Nephron (organoid): ENCODE results near the gene HIPK2.

Source experiments
- H3K27ac Mint-ChIP-seq, 3 experiments: 2 replicates each; pipeline ENCODE4 v1.8.0; 2020; ENCODE audit warnings: mixed read lengths in 3 of 3, mild to moderate bottlenecking in 2 of 3, moderate library complexity in 1 of 3
- H3K27me3 Mint-ChIP-seq: 2 replicates; pipeline ENCODE4 v1.8.0; 2021; ENCODE audit warnings: low read depth, mild to moderate bottlenecking, moderate library complexity, mixed read lengths
- H3K36me3 Mint-ChIP-seq: 2 replicates; pipeline ENCODE4 v1.8.0; 2020; ENCODE audit warnings: low read depth, mixed read lengths
- H3K4me1 Mint-ChIP-seq: 2 replicates; pipeline ENCODE4 v1.8.0; 2020; ENCODE audit warnings: mixed read lengths
- H3K4me3 Mint-ChIP-seq, 3 experiments: 2 replicates each; pipeline ENCODE4 v1.8.0; 2020; ENCODE audit warnings: mild to moderate bottlenecking in 3 of 3, mixed read lengths in 3 of 3, moderate library complexity in 2 of 3
- H3K9me3 Mint-ChIP-seq: 2 replicates; pipeline ENCODE4 v1.8.0; 2020; ENCODE audit warnings: mixed read lengths
- TF ChIP-seq, protein P1 (sequence below), 3 experiments: fragments of 200-600 bp; sonication (generic); IDR thresholded peaks; one replicate each; pipeline ENCODE4 v1.5.0; 2021; ENCODE audit warnings: antibody characterized with exemption in 3 of 3; ENCODE audit not compliant: unreplicated experiment in 3 of 3

The HIPK2 gene

DNA sequence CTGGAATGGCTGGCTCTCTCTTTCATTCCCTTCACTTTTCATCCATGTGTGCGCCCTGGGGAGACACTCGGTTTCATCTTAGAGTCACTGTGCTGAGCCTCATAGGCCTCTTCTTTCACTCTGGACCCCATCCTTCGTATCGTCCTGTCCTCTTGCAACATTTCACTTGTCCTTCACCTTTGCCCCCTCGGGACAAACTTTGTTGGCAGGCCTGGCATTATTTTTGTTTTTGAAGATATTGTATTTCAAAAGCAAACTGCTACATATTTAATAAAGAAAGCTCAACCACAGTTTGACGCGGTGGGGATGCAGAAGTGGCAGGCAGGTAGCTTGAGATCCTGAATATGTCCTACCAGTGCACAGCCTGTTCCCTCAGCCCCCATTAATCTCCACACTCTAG lies 36.6 kb downstream of the HIPK2 start:
- H3K27me3 Mint-ChIP-seq, result no peaks in the 10 kb centered on the region
- no peak overlapping the region for H3K4me3 Mint-ChIP-seq
- peaks cover 56% of the 10 kb centered on the region for H3K4me1 Mint-ChIP-seq
- TF ChIP-seq, protein P1, sequence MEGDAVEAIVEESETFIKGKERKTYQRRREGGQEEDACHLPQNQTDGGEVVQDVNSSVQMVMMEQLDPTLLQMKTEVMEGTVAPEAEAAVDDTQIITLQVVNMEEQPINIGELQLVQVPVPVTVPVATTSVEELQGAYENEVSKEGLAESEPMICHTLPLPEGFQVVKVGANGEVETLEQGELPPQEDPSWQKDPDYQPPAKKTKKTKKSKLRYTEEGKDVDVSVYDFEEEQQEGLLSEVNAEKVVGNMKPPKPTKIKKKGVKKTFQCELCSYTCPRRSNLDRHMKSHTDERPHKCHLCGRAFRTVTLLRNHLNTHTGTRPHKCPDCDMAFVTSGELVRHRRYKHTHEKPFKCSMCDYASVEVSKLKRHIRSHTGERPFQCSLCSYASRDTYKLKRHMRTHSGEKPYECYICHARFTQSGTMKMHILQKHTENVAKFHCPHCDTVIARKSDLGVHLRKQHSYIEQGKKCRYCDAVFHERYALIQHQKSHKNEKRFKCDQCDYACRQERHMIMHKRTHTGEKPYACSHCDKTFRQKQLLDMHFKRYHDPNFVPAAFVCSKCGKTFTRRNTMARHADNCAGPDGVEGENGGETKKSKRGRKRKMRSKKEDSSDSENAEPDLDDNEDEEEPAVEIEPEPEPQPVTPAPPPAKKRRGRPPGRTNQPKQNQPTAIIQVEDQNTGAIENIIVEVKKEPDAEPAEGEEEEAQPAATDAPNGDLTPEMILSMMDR (IDR thresholded peaks at IDR 0.05; ENCODE audit: unreplicated experiment in 3 of 3), result no peak
- H3K27ac Mint-ChIP-seq, result peak overlapping the region in 1 of 3 experiments; percentile 42
- H3K36me3 Mint-ChIP-seq, result peaks cover 27% of the 10 kb centered on the region
- H3K9me3 Mint-ChIP-seq, result no peaks in the 10 kb centered on the region

DNA sequence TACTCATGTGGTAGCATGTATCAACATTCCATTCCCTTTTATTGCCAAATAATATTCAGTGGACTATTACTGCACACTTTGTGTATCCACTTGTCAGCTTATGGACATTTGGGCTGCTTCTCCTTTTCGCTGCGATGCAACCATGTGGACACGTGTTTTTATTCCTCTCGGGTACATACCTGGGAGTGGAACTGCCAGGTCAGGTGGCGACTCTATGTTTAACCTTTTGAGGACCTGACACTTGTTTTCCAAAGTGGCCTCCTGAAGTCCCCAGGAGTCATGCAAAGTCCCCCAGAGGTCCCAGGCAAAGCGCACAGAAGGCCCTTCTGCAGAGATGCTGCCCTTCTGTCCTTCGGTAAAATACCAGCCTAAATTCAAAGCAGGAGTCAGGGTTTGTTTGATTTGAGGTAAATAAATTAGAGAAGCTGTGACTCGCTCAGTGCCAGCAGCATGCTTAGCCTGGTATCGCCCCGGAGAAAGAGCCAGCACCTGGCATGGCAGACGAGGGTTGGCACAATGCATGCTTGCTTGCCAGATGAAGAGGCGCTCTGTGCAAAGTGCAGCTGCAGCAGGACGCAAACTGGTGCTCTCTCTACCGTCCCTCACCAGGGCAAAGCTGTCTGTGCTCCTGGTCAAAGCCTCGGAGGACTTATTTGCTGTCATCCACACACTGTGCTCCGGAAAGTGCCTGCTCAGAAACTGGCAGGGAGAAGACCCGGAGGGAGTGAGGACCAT lies 37.8 kb downstream of the HIPK2 start:
- Mint-ChIP-seq H3K36me3 (peaks cover 36% of the 10 kb centered on the region), H3K27me3 (no peaks in the 10 kb centered on the region), H3K4me1 (peaks cover 48% of the 10 kb centered on the region), H3K9me3 (no peaks in the 10 kb centered on the region), H3K4me3 (no peak overlapping the region), H3K27ac (peak overlapping the region in 2 of 3 experiments; percentile 7 to 42)
- TF ChIP-seq, protein P1 (IDR thresholded peaks at IDR 0.05; ENCODE audit: unreplicated experiment in 3 of 3), result no peak

DNA sequence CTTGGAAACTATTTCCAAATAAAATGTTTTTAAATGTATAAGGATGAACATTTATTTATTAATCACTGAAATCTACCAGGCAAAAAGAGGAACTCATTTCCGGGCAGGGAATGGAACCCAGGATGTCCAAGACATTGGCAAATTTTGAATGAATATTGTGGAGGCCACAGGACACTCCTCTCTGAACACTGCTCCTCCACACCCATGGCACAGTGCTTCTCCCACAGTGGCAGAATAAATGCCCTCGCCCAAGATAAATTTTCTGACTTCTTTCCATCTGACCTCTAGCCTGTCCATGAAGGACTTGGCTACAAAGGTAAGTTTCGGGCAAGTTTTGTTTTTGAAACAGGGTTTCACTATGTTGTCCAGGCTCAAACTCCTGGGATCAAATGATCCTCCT lies 39.0 kb downstream of the HIPK2 start:
- Mint-ChIP-seq H3K27me3 (no peaks in the 10 kb centered on the region), H3K4me1 (peaks cover 45% of the 10 kb centered on the region), H3K27ac (peak overlapping the region in 1 of 3 experiments; percentile 18), H3K36me3 (peaks cover 34% of the 10 kb centered on the region), H3K9me3 (no peaks in the 10 kb centered on the region), H3K4me3 (no peak overlapping the region)
- TF ChIP-seq, protein P1 (IDR thresholded peaks at IDR 0.05; ENCODE audit: unreplicated experiment in 3 of 3), result no peak

DNA sequence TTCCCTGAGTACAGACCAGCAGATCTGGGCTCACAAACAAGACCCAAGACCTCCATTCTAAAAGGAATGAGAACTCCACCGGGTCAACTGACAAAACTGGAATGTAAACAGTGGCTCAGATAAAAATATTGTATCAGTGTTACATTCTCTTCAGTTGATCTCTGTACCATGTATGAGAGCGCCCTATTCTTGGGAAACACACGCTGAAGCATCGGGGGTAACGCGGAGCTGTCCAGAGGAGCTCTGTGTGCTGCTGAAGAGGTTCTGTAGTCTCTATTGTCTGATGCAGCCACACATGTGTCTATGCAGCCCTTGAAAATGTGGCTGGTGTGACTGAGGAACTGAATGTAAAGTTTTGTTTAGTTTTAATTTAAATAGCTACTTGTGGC lies 39.7 kb downstream of the HIPK2 start:
- Mint-ChIP-seq H3K4me3 (no peak overlapping the region), H3K9me3 (no peaks in the 10 kb centered on the region)

DNA sequence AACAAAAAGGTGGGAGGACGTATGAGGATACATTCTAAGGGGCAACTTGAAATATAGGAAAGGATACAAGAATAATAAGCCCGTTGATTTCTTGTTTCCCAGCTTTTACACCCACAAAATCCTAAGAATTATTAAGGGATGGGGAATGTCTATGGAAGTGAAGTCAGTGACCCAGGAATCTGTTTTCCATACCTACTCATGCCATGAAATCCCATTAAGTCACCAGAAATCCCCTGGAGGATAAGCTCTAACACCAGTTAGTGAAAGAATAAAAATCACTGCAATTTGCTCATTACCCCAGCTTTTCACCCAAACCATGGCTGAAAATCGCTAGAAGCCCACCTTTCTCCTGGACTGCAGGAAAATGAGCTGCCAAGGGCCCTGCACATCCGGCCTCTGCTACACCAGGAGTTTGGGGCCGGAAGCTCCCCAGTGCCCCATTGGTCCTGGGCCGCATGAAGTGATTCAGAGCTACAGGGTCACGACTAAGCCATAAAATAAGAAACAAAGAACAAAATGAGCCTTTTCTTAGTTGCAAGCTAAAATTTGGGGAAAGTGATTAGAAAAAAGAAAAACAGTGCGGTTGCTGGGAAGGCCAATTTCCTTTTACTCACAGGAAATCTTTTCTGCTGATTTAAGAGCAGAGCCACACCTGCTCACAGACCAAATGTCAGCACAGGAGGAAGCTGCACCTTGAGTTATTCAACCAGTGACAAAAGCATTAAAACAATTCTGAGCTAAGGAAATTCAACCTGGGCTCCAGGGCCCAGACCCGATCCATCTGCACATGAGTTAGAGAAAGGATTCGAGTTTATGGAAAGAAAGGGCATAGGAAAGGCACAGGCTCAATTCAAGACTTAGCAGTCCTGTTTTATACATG lies 40.3 kb downstream of the HIPK2 start:
- peaks cover 38% of the 10 kb centered on the region for H3K4me1 Mint-ChIP-seq
- H3K27me3 Mint-ChIP-seq, result no peaks in the 10 kb centered on the region
- TF ChIP-seq, protein P1 (IDR thresholded peaks at IDR 0.05; ENCODE audit: unreplicated experiment in 3 of 3), result no peak
- H3K9me3 Mint-ChIP-seq, result no peaks in the 10 kb centered on the region
- H3K4me3 Mint-ChIP-seq, result no peak overlapping the region
- peak overlapping the region in 2 of 3 experiments; percentile 5 to 74 for H3K27ac Mint-ChIP-seq
- H3K36me3 Mint-ChIP-seq, result peaks cover 38% of the 10 kb centered on the region

More for the DNA sequence above, 39.7 kb downstream of the HIPK2 start:
- TF ChIP-seq, protein P1 (IDR thresholded peaks at IDR 0.05; ENCODE audit: unreplicated experiment in 3 of 3), result no peak
- no peaks in the 10 kb centered on the region for H3K27me3 Mint-ChIP-seq
- H3K27ac Mint-ChIP-seq, result peak overlapping the region in 2 of 3 experiments; percentile 5 to 74
- H3K36me3 Mint-ChIP-seq, result peaks cover 34% of the 10 kb centered on the region
- H3K4me1 Mint-ChIP-seq, result peaks cover 42% of the 10 kb centered on the region
